GM21825 (cell line): Measurements from ENCODE around the gene LHX5.
"Not testable (repeated sequence)": the region's sequence is repeated elsewhere in the genome, so short reads cannot be mapped to it uniquely, and the experiment has no call there.

Experiments
- ATAC-seq: cut with Tn5 transposase; IDR thresholded peaks from one replicate; pipeline ENCODE4 v1.9.1; 2021; ENCODE audit warnings: mild to moderate bottlenecking, moderate library complexity; ENCODE audit not compliant: unreplicated experiment

The LHX5 gene

DNA sequence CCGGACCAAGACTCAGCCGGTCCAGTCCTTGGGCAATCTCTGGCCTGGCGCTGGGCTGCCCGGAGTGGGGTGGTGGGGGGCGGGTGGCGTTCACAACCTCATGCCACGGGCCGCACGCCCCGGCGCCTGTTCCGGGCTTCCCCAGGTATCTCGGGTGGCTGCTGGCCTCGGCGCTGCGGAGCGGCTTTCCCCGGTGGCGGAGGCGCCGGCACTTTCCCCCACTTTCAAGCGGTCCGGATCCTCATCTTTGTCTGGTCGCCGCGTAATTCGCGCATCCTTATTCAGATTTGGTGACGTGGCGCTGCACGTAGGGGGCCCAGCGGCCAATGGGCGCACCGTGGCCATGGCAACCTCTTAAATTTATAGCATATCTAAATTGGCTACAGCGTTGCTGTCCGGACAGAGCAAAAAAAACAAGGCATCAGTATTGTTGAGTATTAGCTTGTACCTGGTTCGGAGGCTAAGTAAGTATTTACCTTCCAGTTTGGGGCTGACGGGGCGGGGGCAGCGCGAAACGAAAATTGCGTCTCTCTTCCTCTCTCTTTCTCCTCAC lies at the start of gene LHX5:
Gene LHX5, minus strand, starts transcription at position 253 of the 553 bp plus-strand sequence. CDS start 373 bp downstream, outside the sequence.
- ATAC-seq: no peak

DNA sequence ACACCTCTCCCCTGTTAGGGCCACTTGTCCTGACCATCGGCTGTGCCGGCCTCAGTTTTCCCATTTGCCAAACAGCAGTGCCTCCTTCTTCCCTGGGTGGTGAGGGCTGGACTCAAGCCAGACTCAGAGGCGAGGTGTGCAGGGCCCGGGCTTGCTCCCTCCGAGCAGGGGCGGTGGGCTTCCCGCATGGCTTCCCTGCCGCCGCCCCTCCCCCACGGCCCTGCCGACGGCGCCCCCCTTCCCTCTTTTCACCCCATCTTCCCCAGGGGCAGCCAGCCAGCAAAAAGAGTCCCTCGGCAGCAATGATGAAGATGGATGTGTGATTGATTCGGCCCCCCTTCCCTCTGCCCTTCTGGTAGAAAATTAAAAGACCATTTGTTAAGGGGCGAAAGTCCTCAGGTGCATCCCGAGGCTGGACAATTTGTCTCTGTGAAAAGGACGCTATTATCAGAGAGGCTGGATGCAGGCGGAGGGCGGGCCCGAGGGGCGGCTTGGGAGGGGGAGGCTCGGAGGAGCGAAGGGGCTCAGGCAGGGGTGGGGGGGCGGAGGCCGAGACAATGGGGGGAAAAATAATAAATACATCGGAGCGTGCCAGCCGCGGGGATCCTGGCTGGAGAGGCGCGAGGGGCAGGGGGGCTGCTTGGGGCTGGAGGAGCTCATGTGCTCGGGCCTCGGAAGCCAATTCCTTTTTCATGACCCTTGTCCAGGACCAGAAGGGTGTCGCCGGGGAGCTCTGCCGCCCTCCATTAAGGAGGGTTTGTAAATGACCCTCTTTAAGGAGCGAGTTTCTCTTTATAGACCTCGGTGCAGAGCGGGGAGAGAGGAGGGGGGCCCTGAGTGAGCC lies 48.0 kb upstream of the LHX5 start:
- no peak for ATAC-seq

DNA sequence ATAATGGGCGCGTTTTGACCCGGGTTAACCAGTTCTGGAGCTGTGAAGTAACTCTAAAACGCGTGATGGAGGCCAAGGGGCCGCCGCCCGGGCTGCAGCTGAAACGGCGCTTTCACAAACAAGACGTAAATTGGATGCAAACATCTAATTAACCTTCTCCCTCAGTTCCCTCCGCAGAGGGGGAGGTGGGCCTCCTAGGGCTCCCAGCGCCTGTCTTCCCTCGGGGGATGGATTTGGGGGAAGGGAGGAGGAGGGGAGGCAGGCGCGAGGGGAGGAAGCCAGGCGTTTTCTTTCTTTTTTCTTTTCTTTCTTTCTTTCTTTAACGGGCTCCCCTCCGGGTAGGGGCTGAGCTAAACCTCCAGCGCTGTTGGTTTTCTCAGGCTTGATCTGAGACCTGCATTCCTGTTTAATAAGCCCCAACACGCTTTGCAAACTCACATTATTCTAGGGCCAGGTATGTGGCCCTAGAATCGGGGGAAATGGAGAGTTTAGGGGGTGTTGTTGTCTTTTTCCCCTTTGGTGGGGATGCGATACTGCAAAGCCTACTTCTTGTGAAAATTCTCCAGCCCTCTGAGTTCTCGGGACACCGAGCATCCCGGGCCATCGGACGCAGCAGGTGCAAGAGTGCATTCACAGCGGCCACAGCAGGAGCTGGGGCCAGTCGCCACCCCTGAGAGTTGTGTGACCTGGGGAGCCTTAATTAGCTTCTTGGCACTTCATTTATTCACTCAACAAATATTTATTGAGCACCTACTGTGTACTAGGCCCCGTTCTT lies 43.6 kb upstream of the LHX5 start:
- ATAC-seq: no peak

DNA sequence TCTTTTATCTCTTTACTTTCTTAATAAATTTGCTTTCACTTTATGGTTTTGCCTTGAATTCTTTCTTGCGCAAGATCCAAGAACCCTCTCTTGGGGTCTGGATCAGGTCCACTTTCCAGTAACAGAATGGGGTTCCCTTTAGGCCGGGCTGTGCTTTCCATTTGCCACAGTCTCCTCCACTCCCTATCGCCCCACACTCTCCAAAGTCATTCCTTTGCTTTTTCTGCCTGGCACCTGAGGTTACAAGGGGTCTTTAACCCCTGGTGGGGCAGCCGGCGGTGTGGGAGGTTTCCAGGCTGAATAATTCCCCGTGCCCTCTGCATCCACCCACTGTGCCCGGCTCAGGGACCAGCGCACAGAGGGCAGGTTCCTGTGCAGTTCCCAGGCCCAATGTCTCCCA lies 42.9 kb upstream of the LHX5 start:
- ATAC-seq: no peak

DNA sequence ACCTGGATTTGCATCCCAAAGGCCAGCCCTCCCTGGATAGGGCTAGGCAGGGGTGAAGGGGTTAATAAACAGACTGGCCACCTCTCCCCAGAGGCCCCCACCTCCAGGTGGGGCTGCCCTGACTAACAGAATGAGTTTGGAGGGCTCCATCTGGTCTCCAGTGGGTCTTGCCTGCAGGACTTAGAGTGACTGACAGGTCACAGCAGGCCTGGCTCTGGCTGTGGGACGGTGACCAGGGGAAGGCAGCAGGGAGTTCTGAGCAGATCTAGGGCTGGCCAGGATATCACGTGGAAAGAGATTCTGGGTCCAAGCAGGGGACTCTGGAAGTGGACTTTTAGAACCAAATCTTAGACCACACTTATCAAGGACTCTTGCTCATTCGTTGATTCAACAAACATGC lies 40.9 kb upstream of the LHX5 start:
- no peak for ATAC-seq

DNA sequence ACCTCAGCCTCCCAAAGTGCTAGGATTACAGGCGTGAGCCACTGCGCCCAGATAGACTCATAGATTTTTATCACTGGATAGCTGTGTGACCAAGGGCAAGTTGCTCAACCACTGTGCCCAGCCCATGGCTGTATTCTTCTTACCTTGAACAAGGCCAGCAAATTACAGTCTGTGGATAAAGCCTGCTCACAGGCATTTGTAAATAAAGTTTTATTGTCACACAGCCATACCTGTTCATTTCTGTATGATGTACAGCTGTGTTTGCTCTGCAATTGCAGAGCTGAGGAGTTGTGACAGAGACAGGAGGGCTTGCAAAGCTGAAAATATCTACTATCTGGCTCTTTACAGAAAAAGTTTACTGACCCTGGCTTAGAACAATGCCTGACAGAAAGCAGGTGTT lies 35.2 kb upstream of the LHX5 start:
- no peak for ATAC-seq

DNA sequence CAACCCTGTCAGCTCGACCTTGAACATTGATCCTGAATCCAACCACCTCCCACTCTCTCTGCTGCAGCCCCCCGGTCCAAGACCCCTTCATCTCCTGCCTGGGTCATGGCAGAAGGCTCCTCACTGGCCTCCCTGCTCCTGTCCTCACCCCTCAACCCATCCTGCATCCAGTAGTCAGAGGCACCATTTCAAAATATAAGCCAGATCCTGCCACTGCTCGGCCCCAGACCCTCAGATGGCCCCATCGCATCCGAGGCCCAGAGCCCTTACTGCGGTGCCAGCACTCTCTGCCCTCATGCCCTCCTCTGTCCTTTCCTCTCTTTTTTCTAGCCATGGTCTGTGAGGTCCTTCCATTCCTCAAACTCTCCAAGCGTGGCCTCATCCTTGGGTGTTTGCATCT lies 34.3 kb upstream of the LHX5 start:
- no peak for ATAC-seq

DNA sequence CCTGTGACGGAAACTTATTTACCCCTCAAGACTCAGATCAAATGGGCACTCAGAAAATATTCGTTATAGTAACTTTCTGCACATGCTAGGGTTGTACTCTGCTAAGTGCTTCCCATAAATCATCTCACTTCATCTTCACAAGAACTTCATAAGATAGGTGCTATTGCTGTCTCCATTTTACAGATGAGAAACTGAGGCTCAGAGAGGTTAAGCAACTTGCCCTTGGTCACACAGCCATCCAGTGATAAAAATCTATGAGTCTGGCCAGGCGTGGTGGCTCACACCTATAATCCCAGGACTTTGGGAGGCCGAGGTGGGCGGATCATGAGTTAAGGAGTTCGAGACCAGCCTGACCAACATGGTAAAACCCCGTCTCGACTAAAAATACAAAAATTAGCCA lies 33.2 kb upstream of the LHX5 start:
- ATAC-seq: no peak

DNA sequence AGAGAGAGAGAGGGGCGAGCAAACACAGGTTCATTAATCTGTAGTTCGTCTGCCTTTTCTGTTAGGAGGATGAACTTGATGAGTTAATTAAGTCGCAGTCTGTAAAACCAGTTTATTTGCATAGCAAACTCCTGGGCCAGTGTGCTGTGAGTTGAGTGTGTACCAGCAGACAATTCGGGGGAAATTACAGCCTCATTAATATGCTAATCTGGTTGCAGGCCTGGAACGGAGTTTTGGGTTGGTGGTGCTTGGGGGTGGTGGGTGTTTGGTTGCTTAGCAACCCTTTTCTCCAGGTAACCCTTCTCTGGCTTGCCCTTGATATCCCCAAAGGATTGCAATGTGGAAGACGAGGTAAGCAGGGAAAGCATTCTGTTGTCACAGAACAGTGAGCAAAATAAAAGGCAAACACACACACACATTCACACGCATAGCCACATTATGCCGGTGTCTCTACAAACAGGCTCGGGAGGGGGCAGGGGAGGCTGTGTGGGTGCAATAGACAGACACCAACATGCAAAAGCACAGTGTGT lies 29.2 kb upstream of the LHX5 start:
- ATAC-seq: no peak

DNA sequence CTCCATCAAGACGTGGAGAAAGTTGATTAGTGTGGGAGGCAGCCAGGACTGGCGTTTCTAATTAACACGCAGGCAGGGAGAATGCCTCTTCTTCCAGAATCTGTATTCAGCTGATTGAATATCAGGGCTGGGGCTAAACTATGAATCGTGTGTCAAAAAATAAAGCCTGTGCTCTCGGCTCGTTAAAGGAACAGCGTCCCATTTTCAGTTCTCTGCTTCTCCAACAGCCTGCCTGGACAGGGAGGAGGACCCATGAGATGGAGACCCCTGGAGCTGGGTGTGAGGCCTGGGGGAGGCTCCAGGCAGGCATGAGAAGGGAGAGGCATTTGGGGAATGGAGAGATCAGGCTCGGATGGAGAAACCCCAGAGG lies 28.6 kb upstream of the LHX5 start:
- no peak for ATAC-seq

DNA sequence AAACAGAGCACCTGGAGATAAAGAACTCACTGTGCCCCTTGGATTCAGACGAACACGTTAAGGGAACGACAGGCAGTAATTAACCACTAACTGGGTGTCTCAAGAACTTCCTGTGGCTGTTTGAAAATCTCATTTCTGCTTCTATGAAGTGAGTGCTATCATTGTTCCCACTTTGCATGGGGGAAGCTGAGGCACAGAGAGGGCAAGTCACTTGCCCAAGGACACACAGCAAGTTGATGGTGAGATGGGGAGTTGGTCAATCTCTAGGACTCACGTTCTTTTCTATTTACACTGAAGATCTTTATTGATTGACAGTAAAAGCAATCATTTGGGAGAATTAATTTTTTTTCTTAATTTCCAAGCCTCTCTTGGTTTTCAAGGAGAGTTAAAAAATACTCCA lies 26.8 kb upstream of the LHX5 start:
- ATAC-seq: no peak

DNA sequence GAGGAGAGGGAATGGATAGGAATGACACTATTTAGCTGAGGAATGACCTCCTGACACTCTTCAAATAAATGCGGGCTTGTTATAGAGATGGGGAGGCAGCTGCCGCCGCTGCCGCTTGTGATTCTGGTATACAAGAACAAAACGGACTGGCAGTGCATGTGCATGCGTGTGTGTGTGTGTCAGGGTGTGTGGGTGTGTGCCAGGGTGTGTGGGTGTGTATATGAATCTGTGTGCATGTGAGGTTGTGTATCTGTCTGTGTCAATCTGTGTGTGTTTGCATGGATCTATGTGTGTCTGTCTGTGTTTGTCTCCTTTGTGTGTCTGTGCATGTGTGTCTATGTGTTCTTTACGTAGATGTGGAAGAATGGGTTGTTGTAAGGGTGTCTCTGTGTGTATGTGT lies 26.0 kb upstream of the LHX5 start:
- no peak for ATAC-seq

DNA sequence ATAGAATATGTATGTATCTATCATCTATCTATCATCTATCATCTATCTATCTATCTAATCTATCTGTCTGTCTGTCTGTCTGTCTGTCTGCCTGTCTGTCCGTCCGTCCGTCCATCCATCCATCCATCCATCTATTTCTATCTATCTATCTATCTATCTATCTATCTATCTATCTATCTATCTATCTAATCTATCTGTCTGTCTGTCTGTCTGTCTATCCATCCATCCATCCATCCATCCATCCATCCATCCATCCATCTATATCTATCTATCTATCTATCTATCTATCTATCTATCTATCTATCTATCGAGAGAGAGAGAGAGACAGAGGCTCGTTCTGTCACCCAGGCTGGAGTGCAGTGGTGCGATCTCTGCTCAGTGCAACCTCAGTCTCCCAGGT lies 24.3 kb upstream of the LHX5 start:
- not testable (repeated sequence) for ATAC-seq

DNA sequence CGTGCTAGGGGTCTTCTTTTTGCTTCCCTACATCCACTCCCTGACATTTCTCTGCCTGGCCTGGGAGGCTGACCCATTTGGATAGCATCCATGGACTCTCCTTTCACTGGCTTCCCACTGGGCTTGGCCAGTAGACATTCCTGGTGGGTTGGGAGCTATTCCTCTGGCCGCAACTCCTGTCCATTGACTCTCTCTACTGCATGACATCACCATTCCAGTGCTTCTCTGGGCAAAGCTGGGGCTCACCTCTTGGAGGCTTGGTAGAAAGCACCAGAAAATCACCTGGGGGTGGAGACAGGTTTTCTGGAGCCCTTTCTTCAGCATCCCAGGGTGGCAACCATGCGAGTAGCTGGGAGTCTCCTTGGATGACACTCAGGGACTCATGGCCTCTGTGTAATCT lies 16.7 kb upstream of the LHX5 start:
- no peak for ATAC-seq

DNA sequence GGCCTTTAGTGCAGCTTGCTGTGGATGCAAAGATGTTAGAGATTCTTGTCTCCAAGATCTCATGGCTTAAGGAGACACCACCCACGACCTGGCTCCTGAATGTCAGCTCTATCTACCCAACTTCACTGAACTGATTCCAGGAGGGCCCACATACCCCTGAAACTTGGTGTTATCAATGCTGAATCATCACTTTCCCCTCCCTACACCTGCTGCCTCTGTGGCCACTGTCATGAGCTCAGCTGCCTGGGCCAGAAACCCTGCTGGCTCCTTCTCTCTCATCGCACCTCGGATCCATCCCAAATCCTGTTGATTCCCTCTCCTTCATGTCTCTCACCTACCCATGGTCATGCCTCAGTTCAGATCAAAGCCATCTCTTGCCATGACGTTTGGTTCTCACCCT lies 15.1 kb upstream of the LHX5 start:
- ATAC-seq: no peak

DNA sequence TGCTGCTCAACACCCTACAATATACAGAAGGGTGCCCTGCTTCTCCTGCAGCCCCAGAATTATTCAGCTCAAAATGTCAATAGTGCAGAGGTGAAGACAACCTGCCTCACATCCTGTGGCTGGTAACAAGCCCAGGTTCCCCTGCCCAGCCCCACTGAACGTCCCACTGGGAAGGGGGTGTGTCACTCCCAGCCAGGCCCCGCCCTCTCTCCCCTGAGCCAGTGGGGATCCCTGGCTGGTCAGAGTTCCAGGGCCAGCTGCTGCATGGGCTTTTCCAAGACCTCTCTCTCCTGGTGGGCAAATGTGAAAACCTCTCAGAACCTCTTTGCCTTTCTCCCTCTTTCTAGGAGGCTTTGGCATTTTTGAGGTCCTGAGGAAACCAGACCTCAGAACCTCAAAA lies 13.7 kb upstream of the LHX5 start:
- ATAC-seq: no peak

DNA sequence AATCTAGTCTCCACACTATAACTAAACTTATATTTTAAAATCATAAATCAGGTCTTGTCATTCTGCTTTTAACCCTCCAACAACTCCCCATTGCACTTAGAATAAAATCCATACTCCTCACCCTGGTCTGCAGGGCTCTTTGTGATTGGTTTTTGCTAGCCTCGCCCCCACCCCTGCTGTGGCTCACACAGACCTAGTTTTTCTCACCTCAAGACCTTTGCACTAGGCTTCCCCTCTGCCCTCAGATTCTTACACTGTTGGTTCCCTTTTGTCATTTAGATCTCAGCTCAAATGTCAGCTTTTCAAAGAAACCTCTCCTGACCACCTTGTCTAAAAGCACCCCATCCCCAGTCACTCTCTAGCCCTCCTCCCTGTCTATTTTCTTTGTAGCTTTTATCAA lies 10.7 kb upstream of the LHX5 start:
- no peak for ATAC-seq

DNA sequence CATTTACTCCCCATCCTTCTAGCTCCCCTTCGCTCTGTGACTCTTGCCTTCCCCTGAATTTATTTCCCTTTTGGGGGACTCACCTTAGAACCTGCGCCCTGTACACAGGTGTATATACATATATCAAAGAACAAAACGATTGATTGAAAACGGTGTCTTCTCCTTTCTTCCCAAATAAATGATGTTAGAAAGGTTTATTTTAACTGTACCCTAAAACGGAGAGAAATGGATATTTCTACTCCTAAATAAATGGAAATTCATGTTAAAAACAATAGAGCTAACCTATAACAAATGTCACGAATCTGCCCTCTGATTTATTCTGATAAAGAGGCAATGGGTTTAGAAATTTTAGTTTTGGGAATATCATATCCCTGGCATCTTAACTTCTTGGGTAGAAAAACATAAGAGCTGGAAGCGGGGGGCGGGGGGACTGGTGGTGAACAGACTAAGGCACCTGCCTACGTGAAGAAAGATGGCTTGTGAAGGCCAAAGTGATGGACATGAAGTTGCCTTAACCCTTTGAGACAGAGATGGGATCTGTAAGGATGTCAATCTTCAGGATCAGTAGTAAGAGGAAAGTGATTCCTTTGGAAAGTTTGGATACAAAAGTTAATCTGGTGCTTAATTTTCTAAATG lies 8.8 kb upstream of the LHX5 start:
- ATAC-seq: no peak

DNA sequence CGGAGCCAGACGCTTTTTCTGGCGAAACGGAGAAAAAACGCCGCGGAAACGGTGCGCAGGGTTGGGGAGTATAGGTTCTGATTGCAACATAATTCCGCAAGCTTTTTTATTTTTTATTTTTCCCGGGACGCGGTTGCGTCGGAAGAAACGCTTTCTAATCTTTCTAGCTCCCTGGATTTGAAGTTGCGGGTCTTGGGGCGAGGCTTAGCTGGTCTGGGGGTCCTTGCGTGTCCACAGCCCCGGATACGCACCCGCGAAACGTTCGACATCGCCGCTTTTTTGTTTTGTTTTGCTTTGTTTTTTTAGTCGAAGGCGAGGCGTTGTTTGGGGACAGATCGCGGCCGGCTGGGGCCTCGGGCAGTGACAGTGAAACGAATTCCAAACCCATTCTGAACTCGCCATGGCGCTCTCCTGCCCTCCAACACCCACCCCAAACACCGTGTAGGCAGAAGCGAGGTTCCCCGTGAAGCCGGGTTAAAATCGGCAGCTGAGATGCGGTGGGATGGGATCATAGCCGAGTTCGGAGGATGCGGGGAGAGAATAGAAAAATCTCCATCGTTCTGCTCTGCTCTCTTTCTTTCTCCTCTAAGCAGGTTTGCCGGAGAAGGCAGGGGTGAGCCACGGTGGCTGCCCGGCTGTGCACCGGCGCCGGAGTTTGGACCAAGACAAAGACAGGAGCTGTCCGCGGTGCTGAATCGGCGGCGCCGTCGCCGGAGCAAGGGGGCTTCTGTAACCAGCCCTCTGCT lies 8.1 kb upstream of the LHX5 start:
- ATAC-seq: no peak

DNA sequence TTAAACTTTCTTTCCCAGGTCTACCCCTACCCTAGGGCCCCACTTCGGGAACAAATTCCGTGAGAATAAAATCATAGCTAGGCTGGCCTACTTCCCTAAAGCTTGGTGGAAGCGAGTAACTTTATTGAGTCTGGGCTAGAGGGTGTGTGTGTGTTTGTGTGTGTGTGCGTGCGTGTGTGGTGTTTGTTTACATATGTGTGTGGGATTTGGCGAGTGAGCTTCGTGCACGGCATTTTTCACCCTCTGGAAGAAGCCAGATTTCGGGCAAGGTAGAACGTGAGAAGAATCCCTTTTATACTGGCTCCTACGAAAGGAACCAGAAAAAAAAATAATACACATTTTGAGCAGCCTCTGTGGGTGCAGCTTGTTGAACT lies 7.5 kb upstream of the LHX5 start:
- no peak for ATAC-seq
